Placental epithelial cell (primary cell): ENCODE data around the gene TRAPPC3. TPM values are rescaled to one million over a fixed set of nuclear protein-coding genes. Genes with fewer than 3 reads are reported as not detected.

Source experiments
- small RNA-seq: library from RNA; depleted of rRNA; stranded (forward); fragments of <200 nt; gene quantifications from one replicate; pipeline ENCODE3, GENCODE V24; 2012
- total RNA-seq: library from RNA; depleted of rRNA; stranded (reverse); fragments of >200 nt; gene quantifications from 2 replicates; pipeline ENCODE4 v1.2.3, GENCODE V29; 2012

Gene TRAPPC3
- total RNA-seq = 53.0 and 91.2 TPM in 2 replicates

DNA sequence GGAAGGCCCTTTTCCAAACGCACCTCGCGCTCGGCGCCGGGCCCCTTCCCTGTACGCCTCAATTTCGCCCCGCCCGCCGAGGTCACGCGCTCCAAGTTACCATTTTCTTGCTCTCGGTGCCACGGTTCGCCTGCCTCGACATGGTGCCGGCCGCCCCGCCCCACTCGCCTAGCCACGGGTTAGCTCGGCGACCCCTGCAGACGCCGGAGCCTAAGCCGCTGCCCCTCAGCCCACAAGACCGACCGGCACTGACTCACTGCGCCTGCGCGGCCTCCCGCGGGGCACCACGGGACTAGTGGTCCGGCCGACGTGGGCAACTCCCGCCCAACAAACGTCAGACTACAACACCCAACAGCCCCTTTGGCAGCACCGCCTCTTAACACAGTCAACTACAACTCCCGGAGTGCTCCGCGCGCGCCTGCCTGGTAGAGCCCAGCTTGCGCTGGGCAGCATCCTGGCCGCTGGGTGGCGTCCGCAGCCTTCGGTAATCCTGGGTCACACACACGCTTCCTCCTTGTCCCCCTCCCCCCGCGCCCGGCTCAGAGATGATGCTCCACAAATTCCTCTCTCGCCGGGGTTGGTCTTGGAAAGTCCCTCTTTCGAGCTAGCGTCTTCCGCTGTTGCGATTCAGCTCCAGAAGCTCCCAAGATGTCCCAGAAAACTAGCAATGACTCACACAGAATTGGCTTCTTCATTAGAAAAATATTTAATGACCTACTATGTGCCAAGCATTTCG, at the start of gene TRAPPC3:
TSS of gene TRAPPC3 (minus strand) at position 250 of the 736 bp plus-strand sequence. CDS start at position 142, 108 bp downstream.

DNA sequence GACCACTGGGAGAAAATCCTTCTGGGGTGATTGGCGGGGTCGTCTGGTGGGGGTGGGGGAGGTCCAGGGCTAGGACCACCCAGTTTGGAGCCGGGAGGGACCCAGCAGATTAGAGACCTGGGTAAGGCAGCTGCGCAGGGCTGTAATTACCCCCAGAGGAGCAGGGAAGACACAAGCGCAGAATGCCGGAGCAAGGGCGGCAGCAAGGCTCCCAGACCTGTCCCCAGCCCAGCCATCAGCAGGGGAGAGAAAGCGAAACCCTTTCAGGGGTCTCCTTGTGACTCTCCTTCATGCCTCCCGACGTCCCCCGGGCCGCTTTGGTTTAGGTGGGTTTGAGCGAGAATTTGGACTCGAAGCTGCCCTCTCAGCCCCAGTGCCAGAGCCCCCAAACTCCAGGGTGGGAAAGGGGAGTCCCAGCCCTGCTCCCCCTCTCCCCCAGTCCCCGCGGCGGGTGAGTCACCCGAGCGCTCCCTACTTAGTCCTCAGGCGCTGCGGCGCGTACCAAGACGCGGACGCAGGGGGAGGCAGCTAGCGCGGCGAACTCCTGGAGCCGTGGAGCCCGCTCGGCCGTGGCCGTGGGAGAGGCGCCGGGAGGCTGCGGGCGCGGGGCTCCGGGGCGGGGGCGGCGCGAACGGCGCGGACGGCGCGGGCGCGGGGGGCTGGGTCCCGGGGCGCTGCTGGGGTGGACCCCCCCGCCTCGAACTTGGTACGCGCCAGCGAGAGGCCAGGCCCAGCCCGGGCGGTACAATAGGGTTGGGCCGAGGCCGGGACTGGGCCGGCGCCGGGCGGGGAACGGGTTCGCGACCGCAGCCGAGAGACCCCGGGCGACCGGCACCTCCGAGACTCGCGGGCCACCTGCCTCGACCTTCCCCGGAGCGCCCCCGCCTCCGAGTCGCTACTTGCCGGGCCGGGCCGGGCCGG, 6.4 kb upstream of the TRAPPC3 start, which contains the start of gene MAP7D1:
TSS of gene MAP7D1 (plus strand) at position 753 of the 921 bp plus-strand sequence. CDS start 258 bp downstream, outside the sequence.

DNA sequence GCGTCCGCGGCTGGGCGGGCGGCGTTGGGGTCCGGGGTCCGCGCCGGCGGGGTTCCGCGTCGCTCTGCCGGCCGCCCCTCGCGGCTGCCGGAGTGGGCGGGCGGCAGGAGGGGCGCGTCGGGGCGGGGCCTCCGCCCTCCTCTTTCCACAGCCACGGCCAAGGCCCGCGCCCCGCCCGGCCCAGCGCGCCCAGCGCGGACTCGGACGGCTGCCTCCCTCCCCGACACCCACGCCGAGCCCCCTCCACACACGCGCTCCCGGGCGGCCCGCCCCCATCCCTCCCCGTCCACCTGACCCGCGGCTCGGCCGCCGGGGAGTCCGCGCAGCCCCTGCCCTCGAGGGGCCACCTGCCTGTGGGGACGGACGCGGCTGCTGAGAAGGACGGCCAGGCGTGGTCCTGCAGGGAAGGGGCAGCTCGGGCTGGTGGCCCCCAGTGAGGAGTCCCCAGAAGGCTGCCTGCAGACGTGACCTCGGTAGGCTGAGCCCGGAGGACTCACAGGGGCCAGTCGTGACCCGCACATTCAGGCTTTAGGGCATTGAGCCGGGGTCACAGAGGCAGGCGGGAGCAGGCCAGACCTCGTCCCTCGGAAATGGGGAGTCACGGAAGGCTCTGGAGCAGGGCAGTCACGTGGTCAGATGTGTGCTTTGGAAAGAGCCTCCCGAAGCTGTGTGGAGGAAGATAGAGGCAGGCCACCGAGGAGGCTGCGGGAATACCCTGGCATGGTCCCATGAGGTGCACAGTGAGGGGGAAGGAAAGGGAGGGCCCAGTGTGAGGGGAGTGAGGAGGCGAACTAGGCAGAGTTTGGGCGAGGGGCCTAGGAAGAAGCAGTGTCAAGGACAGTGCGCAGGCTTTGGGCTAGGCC, 23.9 kb downstream of the TRAPPC3 start, which contains the start of gene COL8A2:
TSS of gene COL8A2 (minus strand) at position 94 of the 863 bp plus-strand sequence. CDS start 24,980 bp downstream, outside the sequence.

DNA sequence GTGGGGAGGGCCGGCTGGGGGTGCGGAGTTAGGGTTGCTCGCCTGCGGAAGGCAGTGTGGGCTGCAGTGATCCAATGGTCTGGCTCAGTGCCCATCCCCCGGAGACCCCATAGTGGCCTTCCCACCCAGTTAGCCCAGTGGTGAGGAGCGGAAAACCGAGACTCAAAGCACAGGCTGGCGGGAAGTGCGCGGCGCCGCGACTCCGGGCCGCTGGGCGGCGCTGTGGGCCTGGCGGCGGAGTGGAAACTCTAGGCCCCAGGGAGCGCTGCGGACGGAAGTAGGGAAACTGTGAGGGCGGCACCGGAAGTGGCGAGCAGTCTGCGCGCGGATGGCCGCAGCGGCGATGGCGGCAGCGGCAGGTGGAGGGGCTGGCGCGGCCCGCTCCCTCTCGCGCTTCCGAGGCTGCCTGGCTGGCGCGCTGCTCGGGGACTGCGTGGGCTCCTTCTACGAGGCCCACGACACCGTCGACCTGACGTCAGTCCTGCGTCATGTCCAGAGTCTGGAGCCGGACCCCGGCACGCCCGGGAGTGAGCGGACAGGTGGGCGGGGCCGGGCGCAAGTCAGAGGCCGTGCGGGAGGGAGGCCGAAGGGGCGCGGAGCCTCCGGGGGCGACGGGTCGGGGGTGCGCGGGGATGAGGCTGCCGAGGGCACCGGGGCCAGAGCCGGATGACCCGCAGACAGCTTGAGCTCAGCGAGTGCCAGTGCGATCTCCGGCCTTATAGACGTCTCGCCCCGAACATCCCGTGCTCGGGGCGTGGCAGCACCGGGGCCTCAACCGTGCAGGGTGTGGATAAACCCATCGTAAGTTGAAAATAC, 60.5 kb downstream of the TRAPPC3 start, which contains the start of gene ADPRS:
TSS of gene ADPRS (plus strand) at position 316 of the 816 bp plus-strand sequence. CDS start at position 329, 13 bp downstream.

Small RNA genes lying within 50 kb of the gene (small RNA-seq; reads per million reads assigned to genes)
- not detected for gene RN7SL131P

Other genes with a start within 250 kb of the TRAPPC3 start
- gene AGO3, start 218.4 kb downstream of the TRAPPC3 start, total RNA-seq = 15.7 and 23.3 TPM in 2 replicates
- gene TEKT2, start 65.4 kb downstream of the TRAPPC3 start, total RNA-seq = 0.11 and 1.2 TPM in 2 replicates
- 13.0 and 24.6 TPM in 2 replicates for gene ADPRS, start 60.6 kb downstream of the TRAPPC3 start, total RNA-seq
- under 0.01 and 0.11 TPM in 2 replicates for gene COL8A2, start 24.3 kb downstream of the TRAPPC3 start, total RNA-seq
- 141 and 168 TPM in 2 replicates for gene MAP7D1, start 6.7 kb upstream of the TRAPPC3 start, total RNA-seq
- gene THRAP3, start 75.0 kb upstream of the TRAPPC3 start, total RNA-seq = 90.7 and 97.6 TPM in 2 replicates
- gene SH3D21, start 156.9 kb upstream of the TRAPPC3 start, total RNA-seq = 46.3 and 47.4 TPM in 2 replicates
- gene EVA1B, start 174.2 kb upstream of the TRAPPC3 start, total RNA-seq = 142 and 272 TPM in 2 replicates
- 20.4 and 39.1 TPM in 2 replicates for gene STK40, start 236.4 kb upstream of the TRAPPC3 start, total RNA-seq
- gene LSM10, start 248.4 kb upstream of the TRAPPC3 start, total RNA-seq = 8.2 and 8.7 TPM in 2 replicates